Prostate gland (tissue), 2 donors: ENCODE results near the gene SH3D19.

Source experiments
- POLR2AphosphoS5 ChIP-seq: sonication (generic); formaldehyde crosslinking; IDR thresholded peaks from one replicate; pipeline ENCODE4 v1.6.1; 2017; ENCODE audit warnings: antibody characterized with exemption
- TF ChIP-seq, protein P1 (sequence below), 4 experiments: fragments of 200-600 bp in 2 of 4; fragments of 450-650 bp in 2 of 4; sonication (generic) in 2 of 4; IDR thresholded peaks; 1 replicate in 3 of 4; 2 replicates in 1 of 4; pipeline ENCODE4 v1.5.1; 2016 to 2019; ENCODE audit warnings: antibody characterized with exemption in 4 of 4, mild to moderate bottlenecking in 2 of 4, moderate library complexity in 2 of 4

DNA sequence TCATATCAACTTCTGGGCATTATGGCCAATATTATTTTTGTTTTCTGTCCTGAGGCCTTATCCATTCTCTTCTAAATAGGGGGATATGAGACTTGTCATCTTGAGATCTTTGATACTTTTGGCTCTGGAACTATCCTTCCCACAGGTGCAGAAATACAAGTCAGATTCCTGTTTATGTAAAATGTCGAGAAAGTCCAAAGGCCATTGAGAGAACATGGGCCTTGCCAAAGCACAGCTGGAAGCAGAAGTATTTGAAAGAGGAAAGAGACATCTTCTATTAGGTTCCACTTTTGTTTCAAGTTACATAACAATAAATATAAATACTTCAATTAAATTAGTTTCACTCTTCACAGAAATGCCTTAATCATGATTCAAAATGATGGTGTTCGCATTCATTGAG lies 69.3 kb downstream of the SH3D19 start:
- TF ChIP-seq POLR2AphosphoS5 = no peak
- TF ChIP-seq, protein P1, sequence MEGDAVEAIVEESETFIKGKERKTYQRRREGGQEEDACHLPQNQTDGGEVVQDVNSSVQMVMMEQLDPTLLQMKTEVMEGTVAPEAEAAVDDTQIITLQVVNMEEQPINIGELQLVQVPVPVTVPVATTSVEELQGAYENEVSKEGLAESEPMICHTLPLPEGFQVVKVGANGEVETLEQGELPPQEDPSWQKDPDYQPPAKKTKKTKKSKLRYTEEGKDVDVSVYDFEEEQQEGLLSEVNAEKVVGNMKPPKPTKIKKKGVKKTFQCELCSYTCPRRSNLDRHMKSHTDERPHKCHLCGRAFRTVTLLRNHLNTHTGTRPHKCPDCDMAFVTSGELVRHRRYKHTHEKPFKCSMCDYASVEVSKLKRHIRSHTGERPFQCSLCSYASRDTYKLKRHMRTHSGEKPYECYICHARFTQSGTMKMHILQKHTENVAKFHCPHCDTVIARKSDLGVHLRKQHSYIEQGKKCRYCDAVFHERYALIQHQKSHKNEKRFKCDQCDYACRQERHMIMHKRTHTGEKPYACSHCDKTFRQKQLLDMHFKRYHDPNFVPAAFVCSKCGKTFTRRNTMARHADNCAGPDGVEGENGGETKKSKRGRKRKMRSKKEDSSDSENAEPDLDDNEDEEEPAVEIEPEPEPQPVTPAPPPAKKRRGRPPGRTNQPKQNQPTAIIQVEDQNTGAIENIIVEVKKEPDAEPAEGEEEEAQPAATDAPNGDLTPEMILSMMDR (IDR thresholded peaks at IDR 0.05) = no peak
